ENCODE measurements around the gene PGK2. TPM values are rescaled to one million over a fixed set of nuclear protein-coding genes. Genes with fewer than 3 reads are reported as not detected.

The PGK2 gene
- total RNA-seq: not detected in 2 replicates

DNA sequence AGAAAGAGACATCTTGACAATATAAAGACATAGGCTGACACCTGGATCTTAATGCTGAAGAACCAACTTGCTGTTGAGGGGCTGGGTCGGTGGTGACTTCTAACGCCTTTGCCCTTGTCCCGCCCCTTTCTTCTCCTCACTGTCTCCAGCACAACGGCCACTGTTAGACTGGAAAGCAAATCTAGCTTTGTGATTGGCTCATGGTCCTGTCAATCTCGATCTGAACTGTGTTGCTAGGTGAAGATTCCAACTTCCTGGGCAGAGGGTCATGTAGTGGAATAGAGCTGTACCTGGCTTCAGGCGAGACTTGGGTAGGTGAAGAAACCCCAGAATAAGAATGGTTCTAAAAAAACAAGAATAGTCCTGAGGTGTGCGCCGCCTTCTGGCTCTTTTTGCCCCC, at the start of gene PGK2:
TSS of gene PGK2 (minus strand) at position 110 of the 400 bp plus-strand sequence. CDS start at position 12, 98 bp downstream.
- FAIRE-seq: no peak
- Histone ChIP-seq H3K27me3 (ENCODE audit: control insufficient read depth, insufficient read depth, low read length) (no peaks in the 10 kb centered on the region), H3K36me3 (ENCODE audit: control insufficient read depth, insufficient read depth, low read length) (no peaks in the 10 kb centered on the region), H3K4me3 (ENCODE audit: low read depth, low read length) (no peak within 1 kb of the TSS)
- no peak for DNase-seq (ENCODE audit: low read depth)
- TF ChIP-seq, protein P1, sequence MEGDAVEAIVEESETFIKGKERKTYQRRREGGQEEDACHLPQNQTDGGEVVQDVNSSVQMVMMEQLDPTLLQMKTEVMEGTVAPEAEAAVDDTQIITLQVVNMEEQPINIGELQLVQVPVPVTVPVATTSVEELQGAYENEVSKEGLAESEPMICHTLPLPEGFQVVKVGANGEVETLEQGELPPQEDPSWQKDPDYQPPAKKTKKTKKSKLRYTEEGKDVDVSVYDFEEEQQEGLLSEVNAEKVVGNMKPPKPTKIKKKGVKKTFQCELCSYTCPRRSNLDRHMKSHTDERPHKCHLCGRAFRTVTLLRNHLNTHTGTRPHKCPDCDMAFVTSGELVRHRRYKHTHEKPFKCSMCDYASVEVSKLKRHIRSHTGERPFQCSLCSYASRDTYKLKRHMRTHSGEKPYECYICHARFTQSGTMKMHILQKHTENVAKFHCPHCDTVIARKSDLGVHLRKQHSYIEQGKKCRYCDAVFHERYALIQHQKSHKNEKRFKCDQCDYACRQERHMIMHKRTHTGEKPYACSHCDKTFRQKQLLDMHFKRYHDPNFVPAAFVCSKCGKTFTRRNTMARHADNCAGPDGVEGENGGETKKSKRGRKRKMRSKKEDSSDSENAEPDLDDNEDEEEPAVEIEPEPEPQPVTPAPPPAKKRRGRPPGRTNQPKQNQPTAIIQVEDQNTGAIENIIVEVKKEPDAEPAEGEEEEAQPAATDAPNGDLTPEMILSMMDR (IDR thresholded peaks at IDR 0.05; ENCODE audit: insufficient read depth, low read length, severe bottlenecking): no peak

DNA sequence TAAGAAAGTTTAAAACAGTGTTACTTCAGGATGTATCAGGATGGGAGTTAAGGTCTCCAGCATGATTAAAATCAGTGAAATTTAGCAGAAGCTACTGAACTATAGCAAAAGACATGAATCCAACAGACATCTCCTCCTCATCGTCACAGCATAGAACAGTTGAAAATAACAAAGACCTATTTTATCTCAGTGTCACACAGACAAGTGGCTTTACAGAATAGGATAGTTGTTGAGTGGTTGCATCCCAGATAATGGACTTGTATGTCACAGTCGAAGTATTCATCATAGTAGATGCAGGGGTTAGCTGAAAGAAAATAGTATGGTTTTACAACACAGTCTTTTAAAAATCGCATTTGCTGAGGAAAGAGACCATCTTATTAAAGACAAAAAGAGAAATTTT, 48.1 kb upstream of the PGK2 start:
- H3K36me3 ChIP-seq (ENCODE audit: control insufficient read depth, insufficient read depth, low read length): no peaks in the 10 kb centered on the region
- H3K27me3 ChIP-seq (ENCODE audit: control insufficient read depth, insufficient read depth, low read length): no peaks in the 10 kb centered on the region
- H3K4me3 ChIP-seq (ENCODE audit: low read depth, low read length): no peak overlapping the region
- DNase-seq (ENCODE audit: low read depth) (no peak), FAIRE-seq (no peak)
- TF ChIP-seq, protein P1 (IDR thresholded peaks at IDR 0.05; ENCODE audit: insufficient read depth, low read length, severe bottlenecking): no peak

DNA sequence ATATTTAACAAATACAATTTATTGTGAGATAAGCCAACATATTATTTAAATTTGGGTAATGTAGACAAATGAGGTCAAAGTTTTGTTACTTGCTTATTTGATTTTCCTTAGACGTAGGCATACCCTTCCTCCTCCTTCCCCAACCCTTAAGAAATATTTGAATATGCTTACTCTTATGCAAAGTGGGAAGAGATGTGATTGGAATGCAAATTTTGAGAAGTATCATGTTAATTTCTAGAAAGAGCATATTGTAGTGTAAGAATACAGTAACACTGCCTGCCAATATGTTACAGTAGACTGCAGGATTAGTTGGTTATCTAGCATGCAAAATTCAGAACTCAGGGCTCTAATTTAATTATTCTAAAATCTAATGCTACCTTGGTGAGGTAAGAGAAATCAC, 46.3 kb upstream of the PGK2 start:
- no peaks in the 10 kb centered on the region for H3K27me3 ChIP-seq (ENCODE audit: control insufficient read depth, insufficient read depth, low read length)
- no peak for DNase-seq (ENCODE audit: low read depth)
- no peak for FAIRE-seq
- TF ChIP-seq, protein P1 (IDR thresholded peaks at IDR 0.05; ENCODE audit: insufficient read depth, low read length, severe bottlenecking): no peak
- no peaks in the 10 kb centered on the region for H3K36me3 ChIP-seq (ENCODE audit: control insufficient read depth, insufficient read depth, low read length)
- H3K4me3 ChIP-seq (ENCODE audit: low read depth, low read length): no peak overlapping the region

DNA sequence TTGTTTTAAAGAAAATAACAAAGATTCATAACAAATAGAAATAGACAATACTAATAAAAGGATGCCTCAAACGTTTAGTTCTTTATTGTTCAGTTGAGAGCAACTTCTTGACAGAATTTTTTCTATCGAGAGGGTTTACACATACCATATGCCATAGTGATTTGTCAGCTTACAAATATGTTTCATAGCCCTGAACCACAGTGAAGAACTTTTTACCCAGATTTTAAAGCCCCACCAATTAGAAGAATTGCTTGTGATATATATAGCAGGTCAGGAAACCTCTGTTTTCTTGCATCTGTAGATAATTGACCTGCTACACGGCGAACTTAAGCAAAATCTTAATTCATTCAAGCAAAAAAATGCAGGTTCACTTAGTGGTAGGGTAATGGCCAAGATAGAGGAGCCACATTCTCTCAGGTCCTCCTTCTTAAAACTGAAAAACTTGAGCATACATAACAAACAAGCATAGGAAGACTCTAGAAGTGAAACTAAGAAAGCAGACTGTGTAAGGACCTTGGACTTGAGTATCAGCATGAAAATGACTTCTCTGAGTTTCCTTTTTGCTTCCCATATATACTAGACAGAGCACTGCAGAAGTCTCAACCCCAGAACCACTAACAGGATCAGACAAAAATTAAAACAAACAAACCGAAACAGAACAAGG, 39.8 kb upstream of the PGK2 start:
- DNase-seq (ENCODE audit: low read depth) (no peak), FAIRE-seq (no peak)
- H3K4me3 ChIP-seq (ENCODE audit: low read depth, low read length): no peak overlapping the region
- no peaks in the 10 kb centered on the region for H3K27me3 ChIP-seq (ENCODE audit: control insufficient read depth, insufficient read depth, low read length)
- no peaks in the 10 kb centered on the region for H3K36me3 ChIP-seq (ENCODE audit: control insufficient read depth, insufficient read depth, low read length)
- TF ChIP-seq, protein P1 (IDR thresholded peaks at IDR 0.05; ENCODE audit: insufficient read depth, low read length, severe bottlenecking): no peak

DNA sequence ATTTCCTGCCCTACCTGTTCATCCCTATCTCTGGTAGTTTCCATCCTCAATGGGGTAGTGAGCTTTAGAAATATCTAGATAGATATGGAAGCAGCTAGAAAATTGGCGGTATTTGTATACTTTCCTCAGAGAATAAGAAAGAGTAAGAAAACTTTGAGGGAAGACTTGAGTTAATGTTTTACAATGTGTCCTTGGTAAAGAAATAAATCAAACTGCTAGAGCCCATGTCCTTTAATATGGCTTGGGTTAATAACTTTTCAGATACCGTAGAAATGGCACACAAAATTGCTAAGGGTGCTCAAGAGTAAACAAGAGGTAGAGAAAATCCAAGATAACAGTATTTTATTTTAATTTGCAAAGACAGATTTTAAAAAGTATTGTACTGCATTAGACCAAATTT, 28.1 kb upstream of the PGK2 start:
- no peak for FAIRE-seq
- no peak for DNase-seq (ENCODE audit: low read depth)
- Histone ChIP-seq H3K4me3 (ENCODE audit: low read depth, low read length) (no peak overlapping the region), H3K27me3 (ENCODE audit: control insufficient read depth, insufficient read depth, low read length) (no peaks in the 10 kb centered on the region), H3K36me3 (ENCODE audit: control insufficient read depth, insufficient read depth, low read length) (no peaks in the 10 kb centered on the region)
- TF ChIP-seq, protein P1 (IDR thresholded peaks at IDR 0.05; ENCODE audit: insufficient read depth, low read length, severe bottlenecking): no peak

DNA sequence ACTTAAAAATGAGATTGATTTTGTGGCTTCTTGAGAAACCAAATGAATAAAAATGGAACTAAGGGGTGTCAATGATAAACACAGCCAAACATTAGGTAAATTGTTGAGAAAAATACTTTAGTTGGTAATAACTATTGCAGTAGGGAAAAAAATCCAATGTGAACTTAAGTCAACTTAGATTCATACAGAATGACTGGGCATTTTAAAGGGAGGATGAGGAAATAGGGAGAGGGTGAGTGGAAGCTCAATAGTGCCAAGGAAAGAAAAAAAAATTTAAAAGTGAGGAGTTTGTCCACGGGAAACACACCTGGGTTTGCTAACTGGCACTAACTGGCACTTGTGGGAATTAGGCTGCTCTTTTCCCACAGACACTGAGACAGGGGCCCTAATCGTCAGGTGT, 26.2 kb upstream of the PGK2 start:
- Histone ChIP-seq H3K27me3 (ENCODE audit: control insufficient read depth, insufficient read depth, low read length) (no peaks in the 10 kb centered on the region), H3K36me3 (ENCODE audit: control insufficient read depth, insufficient read depth, low read length) (no peaks in the 10 kb centered on the region), H3K4me3 (ENCODE audit: low read depth, low read length) (no peak overlapping the region)
- DNase-seq (ENCODE audit: low read depth): no peak
- FAIRE-seq: no peak
- TF ChIP-seq, protein P1 (IDR thresholded peaks at IDR 0.05; ENCODE audit: insufficient read depth, low read length, severe bottlenecking): no peak

Measured in bronchial epithelial cell (primary cell).